Left ventricle myocardium inferior (tissue), 1 donor: Measurements from ENCODE around the gene HGFAC. TPM values are rescaled to one million over a fixed set of nuclear protein-coding genes. Genes with fewer than 3 reads are reported as not detected.

ENCODE experiments used
- DNase-seq: peaks from one replicate; pipeline ENCODE4 v3.0.0-alpha.2; 2020
- H3K27ac ChIP-seq: fragments of 200-600 bp; replicated peaks from 2 replicates; pipeline ENCODE4 v1.8.0; 2021
- H3K27me3 ChIP-seq: fragments of 200-600 bp; 2 replicates; pipeline ENCODE4 v1.8.0; 2021; ENCODE audit warnings: low read depth
- H3K36me3 ChIP-seq: fragments of 200-600 bp; 2 replicates; pipeline ENCODE4 v1.8.0; 2021
- H3K4me1 ChIP-seq: fragments of 200-600 bp; 2 replicates; pipeline ENCODE4 v1.8.0; 2021
- H3K4me3 ChIP-seq: fragments of 200-600 bp; 2 replicates; pipeline ENCODE4 v1.8.0; 2021; ENCODE audit warnings: mild to moderate bottlenecking, moderate library complexity
- H3K9me3 ChIP-seq: fragments of 200-600 bp; replicated peaks from 2 replicates; pipeline ENCODE4 v1.8.0; 2021
- intact Hi-C: fragments of 100-400 bp; cut with micrococcal nuclease; formaldehyde crosslinking; loops from one replicate; pipeline ENCODE4 v1.11.0; 2022
- total RNA-seq: library from RNA; stranded (reverse); fragmentation: NEBNext Ultra II Directional; extraction: Animal tissue kit (Norgen Biotek cat#: 25700); gene quantifications from one replicate; pipeline ENCODE4 v1.2.1, GENCODE V29; 2021
- TF ChIP-seq, protein P1 (sequence below): fragments of 200-600 bp; IDR thresholded peaks from 2 replicates; pipeline ENCODE4 v1.8.0; 2021; ENCODE audit warnings: antibody characterized with exemption, mild to moderate bottlenecking, borderline replicate concordance
- donor health status: DM: no; HTN: yes; CAD: no; lungs with severe emphysema.

The HGFAC gene
- total RNA-seq, 1 donor from 2014 or later: 0.80 TPM

DNA sequence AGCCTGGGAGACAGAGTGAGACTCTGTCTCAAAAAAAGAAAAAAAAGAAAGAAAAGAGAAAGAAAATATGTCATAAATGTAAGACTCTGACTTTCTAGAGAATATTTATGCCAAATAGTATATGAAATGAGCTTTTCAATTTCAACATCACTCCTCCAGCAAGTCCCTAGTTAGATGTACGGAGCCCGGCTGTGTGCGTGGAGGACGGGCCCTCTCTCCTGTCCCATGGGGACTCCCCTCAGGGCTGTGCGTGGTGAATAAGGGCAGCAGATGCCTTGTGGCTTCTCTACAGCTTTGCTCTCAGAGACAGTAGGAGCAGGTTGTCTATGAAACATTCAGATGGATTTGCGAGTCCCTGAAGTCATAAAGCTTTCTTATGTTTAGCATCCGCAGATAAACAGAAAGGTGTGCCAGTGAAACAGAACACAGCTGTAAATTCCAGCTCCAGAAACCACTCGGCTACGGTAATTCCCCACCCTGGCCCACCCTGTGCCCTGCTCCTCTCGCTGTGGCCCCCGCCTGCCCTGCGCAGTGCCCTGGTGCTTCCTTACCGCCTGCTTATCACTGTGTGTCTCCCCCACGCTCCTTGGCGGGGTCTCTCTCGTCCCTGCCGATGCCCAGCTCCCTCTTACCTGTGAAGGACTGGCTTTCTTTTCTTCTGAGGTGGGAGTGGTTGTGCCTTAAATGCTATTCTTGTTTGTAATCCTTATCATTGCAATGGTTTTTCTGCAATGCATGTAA is 13.9 kb upstream of the HGFAC start:
- intact Hi-C loops: no loop called here
- no peak for DNase-seq
- Histone ChIP-seq H3K4me3 (no peak overlapping the region), H3K9me3 (no peaks in the 10 kb centered on the region), H3K27me3 (no peaks in the 10 kb centered on the region), H3K4me1 (no peaks in the 10 kb centered on the region), H3K36me3 (peaks cover 64% of the 10 kb centered on the region), H3K27ac (no peak overlapping the region)
- TF ChIP-seq, protein P1, sequence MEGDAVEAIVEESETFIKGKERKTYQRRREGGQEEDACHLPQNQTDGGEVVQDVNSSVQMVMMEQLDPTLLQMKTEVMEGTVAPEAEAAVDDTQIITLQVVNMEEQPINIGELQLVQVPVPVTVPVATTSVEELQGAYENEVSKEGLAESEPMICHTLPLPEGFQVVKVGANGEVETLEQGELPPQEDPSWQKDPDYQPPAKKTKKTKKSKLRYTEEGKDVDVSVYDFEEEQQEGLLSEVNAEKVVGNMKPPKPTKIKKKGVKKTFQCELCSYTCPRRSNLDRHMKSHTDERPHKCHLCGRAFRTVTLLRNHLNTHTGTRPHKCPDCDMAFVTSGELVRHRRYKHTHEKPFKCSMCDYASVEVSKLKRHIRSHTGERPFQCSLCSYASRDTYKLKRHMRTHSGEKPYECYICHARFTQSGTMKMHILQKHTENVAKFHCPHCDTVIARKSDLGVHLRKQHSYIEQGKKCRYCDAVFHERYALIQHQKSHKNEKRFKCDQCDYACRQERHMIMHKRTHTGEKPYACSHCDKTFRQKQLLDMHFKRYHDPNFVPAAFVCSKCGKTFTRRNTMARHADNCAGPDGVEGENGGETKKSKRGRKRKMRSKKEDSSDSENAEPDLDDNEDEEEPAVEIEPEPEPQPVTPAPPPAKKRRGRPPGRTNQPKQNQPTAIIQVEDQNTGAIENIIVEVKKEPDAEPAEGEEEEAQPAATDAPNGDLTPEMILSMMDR: no peak

DNA sequence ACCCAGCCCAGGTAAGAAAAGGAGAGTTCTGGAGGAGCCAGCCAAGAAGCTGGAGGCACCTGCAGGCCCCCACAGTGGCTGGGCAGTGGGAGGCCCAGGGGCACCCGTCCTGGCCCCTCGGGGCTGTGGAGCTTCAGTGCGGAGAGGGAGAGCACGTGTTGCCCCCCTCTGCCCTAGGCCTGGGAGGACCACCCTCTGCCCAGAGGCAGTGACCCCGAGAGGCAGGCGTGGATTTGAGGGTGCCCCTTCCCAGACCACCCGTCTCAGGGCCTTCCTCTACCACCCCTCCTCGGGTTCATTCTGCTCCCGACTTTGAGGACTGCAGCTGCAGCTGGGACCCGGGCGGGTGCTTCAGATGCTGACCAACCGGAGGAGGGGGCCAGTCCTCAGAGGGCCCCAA is 12.1 kb upstream of the HGFAC start:
- no peaks in the 10 kb centered on the region for H3K9me3 ChIP-seq
- TF ChIP-seq, protein P1: no peak
- no peaks in the 10 kb centered on the region for H3K27me3 ChIP-seq
- H3K27ac ChIP-seq: no peak overlapping the region
- H3K36me3 ChIP-seq: peaks cover 47% of the 10 kb centered on the region
- no peaks in the 10 kb centered on the region for H3K4me1 ChIP-seq
- DNase-seq: no peak
- no peak overlapping the region for H3K4me3 ChIP-seq
- intact Hi-C loops: no loop called here

DNA sequence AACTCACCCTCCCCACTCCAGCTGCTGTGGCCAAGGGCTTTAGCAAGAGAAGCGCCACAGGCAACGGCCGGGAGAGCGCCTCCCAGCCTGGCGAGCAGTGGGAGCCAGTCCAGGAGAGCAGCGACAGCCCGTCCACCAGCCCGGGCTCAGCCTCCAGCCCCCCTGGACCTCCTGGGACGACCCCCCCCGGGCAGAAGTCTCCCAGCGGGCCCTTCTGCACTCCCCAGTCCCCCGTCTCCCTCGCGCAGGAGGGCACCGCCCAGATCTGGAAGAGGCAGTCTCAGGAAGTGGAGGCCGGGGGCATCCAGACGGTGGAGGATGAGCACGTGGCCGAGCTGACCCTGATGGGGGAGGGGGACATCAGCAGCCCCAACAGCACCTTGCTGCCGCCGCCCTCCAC is 11.2 kb upstream of the HGFAC start:
- intact Hi-C loops: no loop called here
- no peak overlapping the region for H3K27ac ChIP-seq
- peaks cover 43% of the 10 kb centered on the region for H3K36me3 ChIP-seq
- H3K9me3 ChIP-seq: no peaks in the 10 kb centered on the region
- DNase-seq: no peak
- no peaks in the 10 kb centered on the region for H3K27me3 ChIP-seq
- TF ChIP-seq, protein P1: no peak
- no peaks in the 10 kb centered on the region for H3K4me1 ChIP-seq
- no peak overlapping the region for H3K4me3 ChIP-seq

DNA sequence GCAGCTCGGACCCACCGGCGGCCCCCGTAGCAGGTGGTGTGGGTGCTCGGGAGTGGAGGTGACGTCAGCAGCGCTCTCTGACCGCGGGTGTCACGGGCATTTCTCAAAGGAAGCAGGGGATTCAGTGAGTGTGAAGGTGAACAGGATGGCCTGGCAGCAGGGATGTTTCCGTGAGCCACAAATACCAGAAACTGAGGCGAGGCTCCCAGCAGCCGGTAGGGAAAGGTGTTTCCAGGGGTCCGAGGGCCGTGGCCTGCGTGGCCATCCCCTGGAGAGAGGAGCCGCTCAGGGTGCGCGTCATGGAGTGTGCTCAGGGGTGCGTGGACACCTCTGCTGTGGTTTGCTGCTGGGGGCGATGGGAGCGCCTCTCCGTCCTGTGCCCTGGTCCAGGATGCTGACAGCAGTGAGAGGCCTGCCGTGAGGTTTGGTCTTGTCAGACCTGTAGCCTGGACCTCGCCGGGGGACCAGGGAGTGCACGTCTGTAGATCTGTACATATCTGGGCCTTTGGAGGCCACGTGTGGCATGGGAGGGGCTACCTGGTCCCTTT is 10.2 kb upstream of the HGFAC start:
- H3K27me3 ChIP-seq: no peaks in the 10 kb centered on the region
- H3K4me3 ChIP-seq: no peak overlapping the region
- H3K4me1 ChIP-seq: no peaks in the 10 kb centered on the region
- DNase-seq: no peak
- H3K36me3 ChIP-seq: peaks cover 41% of the 10 kb centered on the region
- H3K27ac ChIP-seq: no peak overlapping the region
- TF ChIP-seq, protein P1: no peak
- intact Hi-C loops: no loop called here
- H3K9me3 ChIP-seq: no peaks in the 10 kb centered on the region

DNA sequence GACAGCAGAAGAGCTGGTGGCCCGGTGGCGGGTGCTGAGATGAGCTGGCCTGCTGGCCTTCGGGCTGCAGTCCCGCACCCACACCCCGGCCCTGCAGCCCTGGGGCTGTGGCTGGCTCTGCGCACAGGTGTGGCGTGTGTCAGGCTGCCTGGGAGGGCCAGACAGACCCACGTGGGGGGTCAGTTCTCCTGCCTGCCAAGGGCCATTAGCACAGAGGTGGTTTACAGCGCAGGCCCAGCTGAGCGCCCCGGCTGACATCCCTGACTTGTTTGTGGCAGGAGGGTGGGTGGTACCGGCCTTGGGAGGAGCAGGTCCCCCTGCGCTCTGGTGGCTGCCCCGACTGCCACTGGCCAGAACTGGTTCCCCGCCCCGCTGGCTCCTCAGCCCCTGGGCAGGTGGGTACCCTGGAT is 9.4 kb upstream of the HGFAC start:
- intact Hi-C loops: no loop called here
- no peaks in the 10 kb centered on the region for H3K4me1 ChIP-seq
- H3K27ac ChIP-seq: no peak overlapping the region
- H3K36me3 ChIP-seq: peaks cover 33% of the 10 kb centered on the region
- no peak overlapping the region for H3K4me3 ChIP-seq
- no peaks in the 10 kb centered on the region for H3K9me3 ChIP-seq
- TF ChIP-seq, protein P1: no peak
- DNase-seq: no peak
- no peaks in the 10 kb centered on the region for H3K27me3 ChIP-seq
